ENCODE measurements around the gene SMG6.

Gene SMG6

DNA sequence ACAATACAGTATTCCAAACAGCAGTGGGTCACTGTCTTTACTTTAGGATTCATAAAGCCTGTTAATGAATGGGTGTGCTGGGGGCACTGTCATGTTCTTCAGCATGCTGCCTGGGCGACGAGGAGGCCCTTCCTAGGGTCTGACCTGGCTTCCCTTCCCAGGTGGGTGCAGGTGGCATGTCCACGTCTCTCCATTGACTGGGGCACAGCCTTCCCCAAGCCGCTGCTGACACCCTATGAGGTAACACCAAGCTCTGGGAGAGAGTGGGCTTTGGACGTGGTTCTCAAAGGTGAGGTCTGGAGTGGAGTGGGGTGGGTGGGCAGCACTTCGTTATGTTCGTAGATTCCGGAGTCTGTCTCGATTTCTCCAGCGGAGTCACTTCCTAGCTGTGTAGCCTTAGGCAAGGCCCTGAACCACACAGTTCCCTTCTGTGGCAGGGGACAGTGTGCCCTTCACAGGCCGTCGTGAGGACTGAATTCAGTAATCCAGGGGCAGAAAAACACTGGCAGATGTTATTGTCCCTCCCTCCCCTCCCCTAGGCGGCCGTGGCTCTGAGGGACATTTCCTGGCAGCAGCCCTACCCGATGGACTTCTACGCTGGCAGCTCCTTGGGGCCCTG, 262.5 kb downstream of the SMG6 start:
- no peak for DNase-seq

DNA sequence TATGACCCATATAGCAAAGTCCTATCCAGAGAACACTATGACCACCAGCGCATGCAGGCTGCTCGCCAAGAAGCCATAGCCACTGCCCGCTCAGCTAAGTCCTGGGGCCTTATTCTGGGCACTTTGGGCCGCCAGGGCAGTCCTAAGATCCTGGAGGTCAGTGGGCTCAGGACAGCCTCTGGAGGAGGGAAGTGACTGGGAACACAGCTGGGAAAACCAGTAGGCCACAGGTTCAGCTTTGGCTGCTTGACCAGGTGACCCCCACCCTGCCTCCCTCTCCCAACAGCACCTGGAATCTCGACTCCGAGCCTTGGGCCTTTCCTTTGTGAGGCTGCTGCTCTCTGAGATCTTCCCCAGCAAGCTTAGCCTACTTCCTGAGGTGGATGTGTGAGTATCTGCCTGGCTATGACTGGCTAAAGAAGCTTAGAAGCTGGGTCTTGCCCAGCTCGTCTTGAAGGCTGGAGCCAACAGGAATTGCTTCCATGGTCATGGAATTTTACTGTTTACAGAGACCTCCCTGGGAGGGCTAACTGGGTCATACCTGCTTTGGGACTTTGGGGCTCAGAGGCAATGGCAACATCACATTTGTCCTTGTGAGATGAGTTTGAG, 263.3 kb downstream of the SMG6 start:
- no peak for DNase-seq

DNA sequence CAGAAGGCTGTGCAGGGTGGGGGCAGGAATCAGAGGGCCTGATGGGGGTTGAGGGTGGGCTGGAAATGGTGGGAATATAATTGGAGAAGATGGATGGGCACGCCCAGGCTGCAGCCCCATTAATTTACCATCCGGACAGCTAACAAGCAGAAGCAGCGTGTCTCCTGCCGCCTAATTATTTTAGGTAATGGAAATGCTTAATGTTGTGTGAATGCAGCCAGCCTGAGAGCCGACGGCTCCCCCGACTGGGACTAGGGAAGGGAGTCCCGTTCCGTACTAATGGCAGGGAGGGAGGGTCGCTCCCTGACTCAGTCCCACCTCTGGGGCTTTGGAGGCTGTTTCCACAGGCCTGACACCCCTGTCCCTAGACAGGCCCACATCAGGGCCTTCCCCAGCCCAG, 266.4 kb downstream of the SMG6 start:
- DNase-seq = no peak

DNA sequence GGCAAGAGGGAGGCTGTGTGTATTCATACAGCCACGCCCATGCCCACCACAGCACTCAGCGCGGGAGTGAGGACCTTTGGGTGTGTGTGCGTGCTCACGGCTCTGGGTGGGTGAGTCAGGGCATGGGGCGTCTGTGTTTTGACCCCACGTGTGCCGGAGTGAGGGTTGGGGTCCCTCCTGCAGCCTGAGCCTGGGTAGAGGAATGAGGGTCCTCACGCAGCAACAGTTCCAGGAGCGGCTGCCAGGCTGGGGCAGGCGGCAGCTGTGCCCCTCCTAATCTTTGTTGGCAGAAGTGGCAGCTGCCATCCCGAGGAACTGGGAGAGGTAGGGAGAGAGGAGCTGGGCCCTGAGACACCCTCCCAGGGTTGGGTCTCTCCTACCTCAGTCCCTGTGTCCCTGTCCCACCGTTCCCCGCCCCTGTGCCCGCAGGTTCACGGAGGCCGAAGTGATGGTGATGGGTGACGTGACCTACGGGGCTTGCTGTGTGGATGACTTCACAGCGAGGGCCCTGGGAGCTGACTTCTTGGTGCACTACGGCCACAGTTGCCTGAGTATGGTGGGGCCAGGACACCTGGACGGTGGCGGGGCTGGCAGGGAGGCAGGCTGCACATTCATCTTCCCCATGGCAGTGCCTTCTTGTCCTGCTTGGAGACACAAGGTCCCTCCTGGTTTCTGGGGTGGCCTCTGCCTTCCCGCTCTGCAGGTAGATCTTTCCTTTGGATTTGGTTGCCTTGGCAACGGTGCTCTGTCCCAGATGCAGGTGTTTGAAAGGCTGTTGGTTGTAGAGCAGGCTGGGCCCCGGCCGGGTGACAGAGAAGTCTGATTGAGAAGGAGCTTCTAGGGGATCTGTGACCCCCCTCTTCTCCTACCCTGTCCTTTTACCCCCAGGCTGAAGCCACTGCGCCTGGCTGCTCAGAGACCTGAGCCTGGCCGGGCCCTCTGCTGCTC, 267.8 kb downstream of the SMG6 start:
- DNase-seq = no peak

DNA sequence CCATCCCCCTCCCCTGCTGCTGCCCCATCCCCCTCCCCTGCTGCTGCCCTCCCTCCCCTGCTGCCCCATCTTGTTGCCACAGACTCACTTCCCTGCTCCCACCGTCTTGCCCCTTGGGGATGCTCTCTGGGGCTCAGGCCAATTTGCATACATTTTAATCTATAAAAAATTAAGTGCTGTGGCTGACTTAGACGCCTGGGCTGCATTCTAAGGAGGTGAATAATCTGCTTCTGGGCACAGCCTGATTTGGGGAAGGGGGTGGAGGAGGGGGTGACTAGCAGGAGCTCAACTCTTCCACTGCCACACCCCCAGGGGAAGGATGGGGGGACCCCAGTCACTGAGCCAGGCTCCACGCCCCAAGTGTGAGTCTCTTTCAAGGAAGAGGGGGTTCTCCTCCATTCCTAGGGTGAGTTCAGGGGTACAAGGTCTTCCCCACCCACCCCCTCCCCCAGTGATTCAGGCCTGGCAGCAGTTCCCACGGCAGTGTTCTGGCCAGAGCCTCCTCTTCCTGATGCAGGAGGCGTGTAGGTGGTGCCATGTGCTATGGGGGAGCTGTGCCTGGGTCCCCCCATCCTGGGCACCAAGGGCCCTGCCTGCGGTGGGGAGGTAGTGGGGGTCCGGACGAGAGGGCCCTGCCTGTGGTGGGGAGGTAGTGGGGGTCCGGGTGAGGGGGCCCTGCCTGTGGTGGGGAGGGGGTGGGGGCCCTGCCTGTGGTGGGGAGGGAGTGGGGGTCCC, 268.6 kb downstream of the SMG6 start:
- no peak for DNase-seq

DNA sequence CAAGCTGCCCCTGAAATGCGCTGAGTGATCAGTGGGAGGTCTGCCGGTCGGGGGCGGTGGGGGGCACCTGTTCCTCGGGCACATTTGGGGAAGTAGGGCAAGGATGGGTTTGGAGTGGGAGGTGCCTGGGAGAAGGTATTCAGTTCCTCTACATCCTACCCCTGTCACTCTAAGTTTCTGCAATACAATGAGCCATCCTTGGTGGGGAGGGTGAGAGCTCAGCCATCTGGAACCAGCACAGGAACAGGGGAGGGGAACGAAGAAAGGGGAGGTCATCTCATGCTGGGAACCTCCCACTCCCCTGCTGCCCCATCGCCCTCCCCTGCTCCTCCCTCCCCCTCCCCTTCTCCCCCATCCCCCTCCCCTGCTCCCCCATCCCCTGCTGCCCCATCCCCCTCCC, 269.4 kb downstream of the SMG6 start:
- DNase-seq = no peak

DNA sequence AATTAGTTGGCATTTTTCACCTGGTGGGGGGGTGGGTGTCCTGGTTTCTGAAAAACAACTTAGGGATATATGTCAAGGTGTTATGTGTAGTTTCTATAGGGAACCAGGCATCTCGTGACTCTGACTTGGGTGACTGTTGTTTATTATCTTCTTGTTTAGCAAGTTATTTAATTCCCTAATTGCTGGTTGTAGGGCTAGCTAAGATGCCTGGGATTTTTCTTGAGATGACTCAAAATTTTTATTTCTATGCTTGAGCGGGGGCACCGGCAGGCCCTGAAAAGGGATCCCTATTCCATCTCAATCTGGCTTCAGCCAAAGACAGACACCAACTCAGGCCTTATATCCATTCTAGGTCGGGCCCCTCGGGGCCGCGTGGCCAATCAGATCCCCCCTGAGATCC, 270.4 kb downstream of the SMG6 start:
- DNase-seq = no peak

DNA sequence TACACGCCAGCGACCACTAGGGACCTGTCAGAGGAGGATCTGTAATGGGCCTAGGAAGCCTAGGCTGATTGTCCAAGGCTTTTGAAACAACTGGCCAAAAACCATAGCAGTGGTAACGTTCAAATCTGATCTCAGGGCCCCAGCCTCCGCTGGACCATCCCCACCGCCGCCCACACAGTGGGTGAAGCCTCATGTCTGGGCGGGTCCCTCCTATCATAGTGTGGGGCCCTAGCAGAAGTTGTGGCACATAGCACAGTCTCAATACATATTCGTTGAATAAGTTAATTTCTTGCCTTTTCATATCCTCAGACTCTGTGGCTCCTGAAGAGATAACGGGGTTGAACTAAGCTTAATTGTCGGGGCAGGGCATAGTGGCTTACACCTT, 272.8 kb downstream of the SMG6 start:
- DNase-seq = no peak

DNA sequence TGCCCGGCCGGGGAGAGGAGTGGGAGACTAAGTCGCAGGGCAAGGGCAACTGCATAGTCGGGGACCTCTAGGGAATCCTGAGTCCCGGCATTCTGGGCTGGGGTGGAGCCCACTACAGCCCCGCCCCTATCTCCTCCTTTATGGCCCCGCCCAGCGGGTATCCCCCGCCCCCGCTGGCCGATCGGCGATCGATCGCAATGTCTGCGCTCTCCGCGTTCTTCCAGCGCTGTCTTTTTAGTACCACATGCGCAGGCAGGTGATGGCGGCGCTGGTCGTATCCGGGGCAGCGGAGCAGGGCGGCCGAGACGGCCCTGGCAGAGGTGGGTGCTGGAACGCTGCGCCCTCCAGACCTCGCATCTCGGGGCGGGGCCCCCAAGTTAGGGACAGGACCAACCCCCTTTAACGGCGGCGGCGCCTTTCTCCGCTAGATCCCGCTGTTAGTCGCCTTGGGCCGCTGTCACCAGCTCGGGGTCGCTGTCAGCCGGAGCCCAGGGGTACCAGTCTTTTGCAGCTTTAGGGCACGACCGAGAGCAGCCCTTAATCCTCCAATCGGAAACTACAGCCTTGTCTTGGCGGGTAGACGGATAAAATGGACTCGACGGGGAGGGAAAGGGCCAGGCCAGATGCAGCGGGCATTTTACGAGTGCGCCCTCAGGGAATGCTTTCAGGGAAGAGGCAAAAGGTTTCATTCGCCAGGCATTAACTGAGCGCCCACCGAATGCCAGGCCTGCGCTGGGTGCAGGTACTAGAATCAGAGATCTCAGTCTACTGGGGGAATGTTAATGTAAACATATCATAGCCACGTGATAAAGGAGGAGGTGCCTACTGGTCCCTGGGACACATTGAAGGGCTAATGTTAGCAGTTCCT, 273.4 kb downstream of the SMG6 start, which contains the start of gene DPH1:
DPH1 (plus strand) TSS at position 243 of the 868 bp plus-strand sequence; CDS start at position 260, 17 bp downstream.
- no peak for DNase-seq

DNA sequence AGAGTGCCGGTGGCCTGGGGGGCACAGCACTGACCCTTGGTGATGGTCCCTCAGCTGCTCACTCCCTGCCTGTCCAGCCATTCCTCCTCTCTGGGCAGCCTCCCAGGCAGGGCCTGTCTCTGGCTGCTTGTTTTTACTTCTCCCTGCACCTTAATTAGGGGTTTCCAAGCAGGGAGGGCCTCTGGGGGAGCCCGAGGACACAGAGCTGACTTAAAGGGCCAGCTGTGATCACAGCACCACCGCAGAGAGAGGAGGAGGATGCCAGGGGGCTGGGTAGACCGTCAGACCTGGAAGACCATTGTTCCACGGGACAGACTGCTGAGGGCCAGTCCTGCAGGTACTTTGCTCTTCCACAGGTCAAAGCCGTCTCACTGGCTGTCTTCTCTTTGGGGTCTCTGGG, 274.8 kb downstream of the SMG6 start:
- DNase-seq = no peak

DNA sequence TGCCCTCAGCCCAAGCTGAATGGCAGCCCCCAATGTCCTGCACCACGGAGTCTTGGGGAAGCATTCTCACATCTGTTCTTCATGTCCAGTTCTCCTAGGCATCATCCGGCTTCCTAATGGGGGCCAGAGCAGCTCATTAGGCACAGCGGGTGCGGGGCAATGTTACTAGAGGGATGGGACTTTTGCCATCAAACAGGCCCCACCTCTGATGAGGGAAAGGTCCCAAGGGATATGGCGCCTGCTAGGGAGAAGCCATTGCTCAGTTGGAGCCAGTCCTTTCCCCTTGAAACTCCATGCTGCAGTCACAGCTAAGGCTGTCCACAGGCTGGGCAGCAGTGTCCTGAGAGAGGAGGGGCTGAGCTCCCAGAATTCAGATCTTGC, 275.4 kb downstream of the SMG6 start:
- no peak for DNase-seq

DNA sequence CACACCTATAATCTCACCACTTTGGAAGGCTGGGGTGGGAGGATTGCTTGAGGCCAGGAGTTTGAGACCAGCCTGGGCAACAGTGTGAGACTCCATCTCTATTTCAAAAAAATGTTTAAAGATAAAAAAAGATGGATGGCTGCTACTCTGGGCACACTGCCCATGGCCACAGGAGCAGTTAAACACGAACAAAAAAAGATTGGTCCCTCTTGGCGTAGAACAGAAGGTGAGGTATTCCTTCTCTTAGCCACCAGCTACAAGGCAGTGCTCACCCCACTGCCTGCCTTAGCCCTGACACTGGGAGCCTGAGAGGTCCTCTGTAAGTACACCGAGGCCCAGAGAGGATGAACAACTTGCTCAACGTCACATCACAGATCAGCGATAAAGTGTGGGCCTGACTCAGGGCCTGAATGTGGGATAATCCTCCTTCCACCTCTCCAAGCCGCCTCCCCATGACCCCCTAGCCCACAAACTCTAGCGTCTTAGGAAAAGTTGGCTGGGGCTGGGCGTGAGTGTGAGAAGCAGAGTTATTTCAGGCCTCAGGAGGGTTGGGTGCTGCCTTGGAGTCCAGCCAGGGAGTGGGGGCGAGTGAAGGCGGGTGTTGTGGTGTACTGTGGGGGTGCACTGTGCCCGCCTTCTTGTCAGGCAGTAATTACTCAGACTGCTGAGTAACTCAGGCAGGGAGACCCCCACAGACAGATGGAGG, 275.9 kb downstream of the SMG6 start:
- no peak for DNase-seq

DNA sequence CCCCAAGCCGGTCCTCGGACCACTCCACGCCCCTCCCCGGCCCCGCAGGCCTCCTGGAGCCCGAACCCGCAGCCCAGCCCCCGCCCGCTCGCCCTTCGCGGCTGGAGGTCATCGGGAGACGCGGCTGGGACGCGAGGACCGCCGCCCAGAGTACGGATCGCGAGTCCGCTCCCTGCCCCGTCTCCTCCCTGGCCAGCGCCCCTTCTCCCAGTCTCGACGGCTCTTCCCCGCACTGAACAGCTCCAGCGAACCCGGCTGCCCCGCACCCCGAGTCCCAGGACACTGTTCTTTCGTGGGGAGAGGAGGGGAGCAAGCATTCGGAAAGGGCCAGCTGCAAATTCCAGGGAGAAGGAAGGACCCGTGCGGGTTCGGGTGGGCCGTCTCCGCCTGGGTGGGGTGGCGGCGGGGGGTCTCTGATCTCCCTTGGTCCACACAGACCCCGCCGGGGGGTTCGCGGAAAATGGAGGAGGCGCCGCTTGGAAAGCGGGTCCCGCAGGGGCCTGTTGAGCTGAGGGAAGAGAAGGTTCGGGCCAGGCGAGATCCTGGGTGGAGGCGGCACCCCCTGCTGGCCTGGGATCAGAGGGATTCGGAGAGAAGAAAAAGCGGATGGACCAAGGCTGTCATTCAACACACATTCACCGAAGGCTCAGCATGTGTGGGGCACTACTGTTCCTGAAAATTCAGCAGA, 277.8 kb downstream of the SMG6 start:
- DNase-seq = no peak

DNA sequence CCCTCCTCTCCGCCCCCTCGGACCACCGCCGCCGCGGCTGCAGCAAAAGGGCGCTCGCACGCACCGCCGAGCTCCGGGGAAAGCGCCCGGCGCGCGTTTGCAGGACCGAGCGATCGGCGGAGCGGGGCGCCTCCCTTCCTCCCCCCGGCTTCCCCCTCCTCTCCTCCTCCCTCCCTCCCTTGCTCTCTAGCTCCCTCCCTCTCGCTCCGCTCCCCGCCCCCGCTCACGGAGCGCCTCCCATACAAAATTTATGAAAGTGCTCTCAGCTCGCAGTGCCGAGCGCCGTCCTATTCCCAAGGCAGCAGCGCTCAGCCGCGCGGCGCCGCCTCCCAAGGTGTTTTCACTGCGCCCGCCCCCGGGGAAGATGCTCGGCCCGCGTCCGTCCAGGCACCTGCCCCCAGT, 278.4 kb downstream of the SMG6 start, which contains the start of gene RTN4RL1:
RTN4RL1 (minus strand) TSS at position 115 of the 402 bp plus-strand sequence. CDS start 469 bp downstream, outside the sequence.
- no peak for DNase-seq

DNA sequence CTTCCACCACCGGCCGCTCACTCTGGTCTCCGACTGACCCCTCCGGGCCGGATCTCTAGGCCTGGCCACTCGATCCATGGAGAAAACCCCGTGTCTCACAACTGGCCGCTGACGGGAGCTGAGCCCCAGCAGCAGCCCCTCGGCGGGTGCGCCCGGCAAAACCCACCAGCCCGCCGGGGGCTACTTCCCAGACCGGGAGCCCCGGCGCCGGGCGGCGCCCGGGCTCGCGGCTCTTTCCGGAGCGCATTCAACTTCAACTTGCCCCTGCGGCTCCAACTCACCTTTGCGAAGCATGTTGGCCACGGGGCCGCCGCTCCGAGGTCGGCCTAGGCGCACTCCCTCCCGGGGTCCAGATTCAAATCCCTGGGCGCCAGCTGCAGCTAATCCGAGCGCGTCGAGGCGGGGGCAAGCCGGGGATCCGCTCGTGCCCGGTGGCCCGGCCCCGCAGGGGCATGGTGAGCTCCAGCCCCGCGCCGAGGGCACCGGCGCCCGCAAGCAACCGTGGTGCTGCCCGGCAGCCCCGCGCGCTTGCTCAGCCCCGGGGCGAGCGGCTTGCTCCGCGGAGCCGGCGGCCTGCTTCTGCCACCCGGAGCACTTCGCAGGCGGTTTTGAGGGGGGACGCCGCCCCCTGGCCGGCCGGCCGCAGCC, 278.9 kb downstream of the SMG6 start:
- no peak for DNase-seq

DNA sequence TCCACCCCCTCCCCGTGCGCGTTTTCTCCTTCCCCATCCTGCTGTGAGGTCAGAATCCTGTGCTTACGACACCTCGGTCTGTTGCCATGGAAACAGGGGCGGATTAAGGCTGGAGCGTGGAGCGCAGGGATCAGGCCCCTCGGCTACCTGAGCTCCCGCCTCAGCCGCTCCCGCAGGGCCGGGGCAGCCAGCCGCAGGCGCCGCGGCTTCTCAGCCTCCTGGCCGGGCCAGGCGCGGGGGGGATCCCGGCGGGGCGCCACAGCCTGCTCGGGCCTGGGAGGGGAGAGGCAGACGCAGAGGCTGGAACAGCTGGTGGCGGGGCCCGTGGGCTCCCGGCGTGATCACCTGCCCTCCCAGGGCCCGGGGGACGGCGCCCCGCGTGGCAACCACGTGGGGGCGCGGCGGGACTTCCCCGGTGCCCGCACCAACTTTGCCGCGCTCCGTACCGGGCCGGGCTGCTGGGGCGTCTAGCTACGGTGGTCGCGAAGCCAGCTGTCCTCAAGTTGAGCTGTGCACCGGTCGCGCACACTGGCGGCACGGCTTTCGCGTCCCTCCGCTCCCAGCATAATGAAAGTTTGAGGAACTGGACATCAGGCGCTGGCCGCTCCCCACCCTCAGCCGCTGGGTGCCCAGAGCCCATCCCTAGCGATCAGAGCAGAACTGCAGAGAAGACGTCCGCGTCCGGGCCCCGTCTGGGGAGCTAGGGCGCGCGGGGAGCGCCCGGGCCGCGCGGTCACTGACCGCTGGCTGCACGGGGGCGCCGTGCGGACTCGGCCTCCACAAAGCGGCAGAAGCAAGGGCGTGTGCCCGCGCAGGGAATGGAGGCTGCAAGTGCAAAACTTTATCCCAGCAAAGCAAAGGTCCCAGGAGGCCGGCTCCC, 279.7 kb downstream of the SMG6 start:
- DNase-seq = no peak

DNA sequence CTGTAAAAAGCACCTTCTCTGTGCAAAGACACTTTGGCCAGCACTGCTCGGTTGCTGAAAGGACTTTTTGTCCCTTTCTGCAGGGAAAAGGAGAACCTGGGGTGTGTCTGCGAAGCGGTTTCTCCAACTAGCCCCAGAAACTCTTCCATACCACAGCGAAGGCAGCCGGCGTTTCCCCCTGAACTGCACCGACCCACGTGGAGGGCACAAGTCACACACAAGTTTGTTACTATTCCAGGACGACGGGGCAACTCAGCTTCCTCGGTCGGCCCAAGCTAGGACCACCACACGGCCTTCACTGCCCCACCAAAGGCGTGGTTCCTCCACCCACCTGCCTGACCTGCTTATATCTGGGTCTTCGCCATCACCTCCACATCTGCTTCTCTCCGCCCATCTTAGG, 280.3 kb downstream of the SMG6 start:
- no peak for DNase-seq

DNA sequence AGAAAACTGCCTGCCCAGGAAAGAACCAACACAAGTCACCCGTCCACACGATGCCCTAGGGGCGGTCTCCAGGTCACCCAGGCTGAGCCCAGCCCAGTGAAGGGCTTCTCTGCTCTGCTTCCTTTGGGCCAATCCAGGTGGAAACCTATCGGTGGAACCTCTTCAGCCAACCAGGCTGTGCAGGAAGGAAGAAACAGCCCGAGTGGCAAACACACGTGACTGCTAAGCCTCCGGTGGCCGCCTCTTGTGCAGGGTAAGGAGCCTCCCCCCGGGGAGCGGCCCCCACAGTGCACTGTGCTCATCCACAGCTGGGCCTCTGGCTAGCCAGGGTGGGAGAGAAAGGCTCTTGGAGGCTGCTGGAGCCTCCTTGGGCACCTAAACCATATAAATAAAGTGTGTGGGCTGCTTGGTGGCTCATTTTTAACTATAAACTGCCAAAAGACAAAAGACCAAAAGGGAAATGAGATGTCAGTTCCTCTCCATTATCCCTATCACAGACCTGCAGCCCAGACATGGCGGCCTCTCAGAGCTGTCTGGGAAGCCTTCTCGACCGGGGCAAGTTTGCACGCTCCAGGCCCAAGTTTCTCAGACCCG, 280.8 kb downstream of the SMG6 start:
- no peak for DNase-seq

DNA sequence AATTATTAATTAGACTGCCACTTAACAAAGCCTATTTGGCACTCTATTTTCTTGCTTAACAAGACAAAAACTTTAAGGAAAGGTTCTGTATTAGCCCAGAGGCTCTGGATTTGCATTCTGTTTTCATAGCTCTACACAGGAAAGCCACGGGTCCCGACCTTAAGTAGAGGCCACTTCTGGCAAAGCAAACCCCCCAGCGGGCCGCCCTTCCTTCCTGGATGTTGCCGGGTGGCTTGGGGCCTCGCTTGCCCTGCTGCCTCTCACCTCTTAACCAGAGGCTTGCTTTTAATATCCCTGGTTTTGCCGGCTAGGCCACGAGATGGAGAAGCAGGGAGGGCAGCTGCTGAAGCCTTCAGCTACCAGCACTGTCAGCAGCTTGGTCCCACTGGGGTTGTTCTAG, 282.9 kb downstream of the SMG6 start:
- no peak for DNase-seq

Measured in SIG-M5 (cell line).